VCaP (cell line): ENCODE measurements around the gene NRP1.

Experiments
- H3K27ac ChIP-seq: fragments of 450-650 bp; 2 replicates; pipeline ENCODE4 v1.5.1; 2017
- CTCF ChIP-seq: fragments of 450-650 bp; conservative IDR thresholded peaks from 2 replicates; pipeline ENCODE4 v1.5.1; 2017; ENCODE audit warnings: mild to moderate bottlenecking, moderate library complexity

NRP1 gene

GRCh38 chr10:33279276-33279675 lies 55.2 kb downstream of the NRP1 start:
- no peak overlapping the region for H3K27ac ChIP-seq

GRCh38 chr10:33278198-33278597 lies 56.3 kb downstream of the NRP1 start:
- H3K27ac ChIP-seq: no peak overlapping the region
- no peak for TF ChIP-seq CTCF

More at GRCh38 chr10:33279276-33279675, 55.2 kb downstream of the NRP1 start:
- TF ChIP-seq CTCF: no peak

- H3K27ac ChIP-seq: no peak overlapping the region
- no peak for TF ChIP-seq CTCF
Measured at GRCh38 chr10:33277135-33277536, 57.3 kb downstream of the NRP1 start.

- no peak overlapping the region for H3K27ac ChIP-seq
- TF ChIP-seq CTCF: no peak
Measured at GRCh38 chr10:33276282-33276923, 58.1 kb downstream of the NRP1 start.

GRCh38 chr10:33274096-33274785 lies 60.2 kb downstream of the NRP1 start:
- peak overlapping the region; percentile 67 for H3K27ac ChIP-seq

GRCh38 chr10:33273295-33274002 lies 61.0 kb downstream of the NRP1 start:
- peak overlapping the region; percentile 67 for H3K27ac ChIP-seq
- TF ChIP-seq CTCF: 0 out of 2 replicates have a peak, but pooled peaks have one; percentile 12

More at GRCh38 chr10:33274096-33274785, 60.2 kb downstream of the NRP1 start:
- TF ChIP-seq CTCF: no peak

GRCh38 chr10:33272635-33273034 lies 61.8 kb downstream of the NRP1 start:
- peak overlapping the region; percentile 67 for H3K27ac ChIP-seq
- no peak for TF ChIP-seq CTCF
